ENCODE results near the gene MOGAT1.

DNA sequence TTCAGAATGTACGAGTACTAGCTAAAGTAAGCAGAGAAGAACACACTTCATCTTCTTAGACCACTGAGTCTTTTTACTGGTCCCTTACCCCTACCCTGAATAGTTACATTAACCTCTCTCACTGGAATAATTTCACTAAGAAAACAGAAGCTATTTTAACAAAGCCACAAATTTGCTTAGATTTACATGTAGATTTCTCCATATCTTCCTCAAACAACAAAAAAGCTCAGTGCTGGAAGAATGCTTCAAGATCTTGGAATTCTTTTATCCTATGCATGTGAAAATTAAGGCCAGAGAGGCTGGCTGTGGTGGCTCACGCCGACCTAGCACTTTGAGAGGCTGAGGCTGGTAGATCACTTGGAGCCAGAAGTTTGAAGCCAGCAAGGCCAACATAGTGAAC lies 35.2 kb downstream of the MOGAT1 start:
- TF ChIP-seq, protein P1, sequence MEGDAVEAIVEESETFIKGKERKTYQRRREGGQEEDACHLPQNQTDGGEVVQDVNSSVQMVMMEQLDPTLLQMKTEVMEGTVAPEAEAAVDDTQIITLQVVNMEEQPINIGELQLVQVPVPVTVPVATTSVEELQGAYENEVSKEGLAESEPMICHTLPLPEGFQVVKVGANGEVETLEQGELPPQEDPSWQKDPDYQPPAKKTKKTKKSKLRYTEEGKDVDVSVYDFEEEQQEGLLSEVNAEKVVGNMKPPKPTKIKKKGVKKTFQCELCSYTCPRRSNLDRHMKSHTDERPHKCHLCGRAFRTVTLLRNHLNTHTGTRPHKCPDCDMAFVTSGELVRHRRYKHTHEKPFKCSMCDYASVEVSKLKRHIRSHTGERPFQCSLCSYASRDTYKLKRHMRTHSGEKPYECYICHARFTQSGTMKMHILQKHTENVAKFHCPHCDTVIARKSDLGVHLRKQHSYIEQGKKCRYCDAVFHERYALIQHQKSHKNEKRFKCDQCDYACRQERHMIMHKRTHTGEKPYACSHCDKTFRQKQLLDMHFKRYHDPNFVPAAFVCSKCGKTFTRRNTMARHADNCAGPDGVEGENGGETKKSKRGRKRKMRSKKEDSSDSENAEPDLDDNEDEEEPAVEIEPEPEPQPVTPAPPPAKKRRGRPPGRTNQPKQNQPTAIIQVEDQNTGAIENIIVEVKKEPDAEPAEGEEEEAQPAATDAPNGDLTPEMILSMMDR (IDR thresholded peaks at IDR 0.05; ENCODE audit: insufficient read depth, low read length, poor library complexity, severe bottlenecking), result no peak
- no peak for TF ChIP-seq EZH2phosphoT487 (conservative IDR thresholded peaks at IDR 0.05; ENCODE audit: low read length)

Data from SU-DHL-6 (cell line).